Natural killer cell (primary cell): ENCODE data around the gene MET. TPM values are rescaled to one million over a fixed set of nuclear protein-coding genes. Genes with fewer than 3 reads are reported as not detected.

Experiments used
- ATAC-seq, 3 donors: fragments of 150-1000 bp in 2 of 3; fragments of 200-7000 bp in 1 of 3; cut with Tn5 transposase; 1 replicate in 1 of 3; 2 replicates in 2 of 3; pipeline ENCODE4 v1.10.0; 2021; ENCODE audit warnings: mild to moderate bottlenecking in 2 of 3, moderate library complexity in 2 of 3
- DNase-seq, 2 donors: peaks; one replicate each; pipeline versions ENCODE4 v3.0.0 to v3.0.0-alpha.2; 2013 to 2021; ENCODE audit warnings: mixed read lengths in 1 of 2
- H3K27ac ChIP-seq: one replicate; pipeline ENCODE4 v1.5.1; 2013; ENCODE audit warnings: mild to moderate bottlenecking, low read length
- H3K27me3 ChIP-seq: one replicate; pipeline ENCODE4 v1.6.1; 2013; ENCODE audit warnings: low read length; ENCODE audit not compliant: control insufficient read depth, insufficient read depth
- H3K36me3 ChIP-seq: one replicate; pipeline ENCODE4 v1.6.1; 2013; ENCODE audit warnings: low read length; ENCODE audit not compliant: control insufficient read depth, insufficient read depth
- H3K4me1 ChIP-seq: one replicate; pipeline ENCODE4 v1.6.1; 2013; ENCODE audit warnings: low read length; ENCODE audit not compliant: control insufficient read depth, insufficient read depth
- H3K4me3 ChIP-seq: one replicate; pipeline ENCODE4 v1.5.1; 2013; ENCODE audit warnings: low read length
- H3K9me3 ChIP-seq: one replicate; pipeline ENCODE4 v1.6.1; 2013; ENCODE audit warnings: low read length; ENCODE audit not compliant: control insufficient read depth, insufficient read depth
- H3K27ac Mint-ChIP-seq, 2 donors: one replicate each; pipeline ENCODE4 v1.8.0; 2022; ENCODE audit warnings: mild to moderate bottlenecking in 2 of 2, mixed read lengths in 2 of 2, moderate library complexity in 1 of 2
- H3K27me3 Mint-ChIP-seq, 2 donors: one replicate each; pipeline ENCODE4 v1.8.0; 2022; ENCODE audit warnings: low read depth in 2 of 2, mixed read lengths in 2 of 2
- H3K36me3 Mint-ChIP-seq: one replicate; pipeline ENCODE4 v1.8.0; 2022; ENCODE audit warnings: mixed read lengths
- H3K4me1 Mint-ChIP-seq, 2 donors: one replicate each; pipeline ENCODE4 v1.8.0; 2022; ENCODE audit warnings: mixed read lengths in 2 of 2
- H3K4me3 Mint-ChIP-seq: one replicate; pipeline ENCODE4 v1.8.0; 2022; ENCODE audit warnings: mild to moderate bottlenecking, moderate library complexity, mixed read lengths
- H3K9me3 Mint-ChIP-seq, 2 donors: one replicate each; pipeline ENCODE4 v1.8.0; 2022; ENCODE audit warnings: mixed read lengths in 2 of 2
- CTCF ChIP-seq: fragments of 200-600 bp; IDR thresholded peaks from one replicate; pipeline ENCODE4 v1.8.0; 2022; ENCODE audit warnings: antibody characterized with exemption
- WGBS: methylation state at CpG from one replicate; pipeline ENCODE4 v1.1.7; 2013; ENCODE audit warnings: missing lambda C conversion rate; ENCODE audit not compliant: insufficient coverage; 5-methylcytosine and 5-hydroxymethylcytosine counted together
- intact Hi-C: fragments of 100-400 bp; cut with micrococcal nuclease; formaldehyde crosslinking; loops from one replicate; pipeline ENCODE4 v1.14.2; 2022
- total RNA-seq, 4 donors: library from RNA; stranded (reverse); fragments of 120-200 nt in 1 of 4; gene quantifications; one replicate each; pipeline versions ENCODE4 v1.2.3 to v1.2.4, GENCODE V29; 2013 to 2022

The MET gene
- total RNA-seq, 3 donors from 2014 or later (not counting 1 experiment from before 2014, with no cell fraction given), result 0.16 TPM; not detected in 2

DNA sequence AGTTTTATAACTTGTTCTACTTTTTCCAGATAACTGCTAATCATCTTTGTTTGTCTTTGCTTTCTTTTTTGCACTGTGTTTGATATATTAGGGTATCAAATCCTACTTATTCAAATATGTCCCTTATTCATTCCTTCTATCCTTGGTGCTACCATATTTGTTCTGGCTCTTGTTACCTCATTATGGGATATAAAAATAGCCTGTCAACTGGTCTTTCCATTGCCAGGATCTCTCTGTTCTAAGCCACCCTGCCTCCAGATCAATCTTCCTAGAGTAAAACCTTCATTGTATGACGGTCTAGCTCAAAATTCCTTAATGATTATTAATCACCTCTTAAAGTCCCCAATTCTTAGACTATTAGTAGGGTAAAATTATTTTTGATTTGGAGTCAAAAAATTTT is 25.2 kb downstream of the MET start:
- WGBS, result 100% methylated on average over 1 of the region's 1 CpG
- Mint-ChIP-seq H3K9me3 (no peaks in the 10 kb centered on the region), H3K4me3 (no peak overlapping the region), H3K27ac (no peak overlapping the region), H3K27me3 (peaks cover 0 to 2% of the 10 kb centered on the region in 2 donors), H3K4me1 (no peaks in the 10 kb centered on the region), H3K36me3 (no peaks in the 10 kb centered on the region)
- DNase-seq, result no peak
- TF ChIP-seq CTCF, result no peak
- no peaks in the 10 kb centered on the region for H3K4me1 ChIP-seq
- intact Hi-C loops, result no loop called here
- H3K4me3 ChIP-seq, result no peak overlapping the region
- no peaks in the 10 kb centered on the region for H3K9me3 ChIP-seq
- no peak for ATAC-seq
- H3K27me3 ChIP-seq, result no peaks in the 10 kb centered on the region
- H3K36me3 ChIP-seq, result no peaks in the 10 kb centered on the region
- H3K27ac ChIP-seq, result no peak overlapping the region

DNA sequence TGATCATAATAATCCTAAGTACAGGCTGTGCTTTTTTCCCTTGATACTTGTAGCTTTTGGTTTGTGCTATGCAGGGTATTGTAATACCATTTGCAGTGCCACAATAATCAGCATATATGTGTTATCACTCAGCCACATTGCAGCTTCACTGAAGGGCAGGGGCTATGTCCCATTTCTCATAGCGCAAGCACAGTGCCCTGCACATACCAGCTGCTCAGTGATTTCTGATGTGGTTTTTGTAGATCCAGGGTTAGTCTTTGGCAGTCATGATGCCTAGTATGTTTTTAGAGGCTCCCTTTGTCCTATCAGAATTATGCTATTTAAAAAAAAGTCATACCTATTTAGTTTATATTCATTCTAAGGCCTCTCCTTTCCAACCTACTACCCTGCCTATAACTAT is 25.8 kb downstream of the MET start:
- Histone ChIP-seq H3K4me1 (no peaks in the 10 kb centered on the region), H3K9me3 (no peaks in the 10 kb centered on the region), H3K4me3 (no peak overlapping the region), H3K27me3 (no peaks in the 10 kb centered on the region), H3K27ac (no peak overlapping the region), H3K36me3 (no peaks in the 10 kb centered on the region)
- DNase-seq (no peak), ATAC-seq (no peak)
- no peaks in the 10 kb centered on the region for H3K9me3 Mint-ChIP-seq
- no peak overlapping the region for H3K4me3 Mint-ChIP-seq
- no peak for TF ChIP-seq CTCF
- H3K27me3 Mint-ChIP-seq, result peaks cover 0 to 2% of the 10 kb centered on the region in 2 donors
- WGBS, result 73% methylated on average over 1 of the region's 1 CpG
- intact Hi-C loops, result no loop called here
- no peak overlapping the region for H3K27ac Mint-ChIP-seq
- no peaks in the 10 kb centered on the region for H3K36me3 Mint-ChIP-seq
- H3K4me1 Mint-ChIP-seq, result no peaks in the 10 kb centered on the region

- no peak for DNase-seq
- Histone ChIP-seq H3K4me1 (no peaks in the 10 kb centered on the region), H3K4me3 (no peak overlapping the region), H3K27ac (no peak overlapping the region), H3K36me3 (no peaks in the 10 kb centered on the region), H3K9me3 (no peaks in the 10 kb centered on the region), H3K27me3 (no peaks in the 10 kb centered on the region)
- ATAC-seq, result no peak
- WGBS, result no CpG with 5 or more reads among the region's 2 CpGs
- no peaks in the 10 kb centered on the region for H3K36me3 Mint-ChIP-seq
- H3K4me1 Mint-ChIP-seq, result no peaks in the 10 kb centered on the region
- H3K4me3 Mint-ChIP-seq, result no peak overlapping the region
- no peaks in the 10 kb centered on the region for H3K9me3 Mint-ChIP-seq
- no peak for TF ChIP-seq CTCF
- intact Hi-C loops, result no loop called here
- peaks cover 0 to 3% of the 10 kb centered on the region in 2 donors for H3K27me3 Mint-ChIP-seq
- no peak overlapping the region for H3K27ac Mint-ChIP-seq
Observed at GRCh38 chr7:116698396-116698795, 26.4 kb downstream of the MET start.

GRCh38 chr7:116698930-116699721 is 27.1 kb downstream of the MET start:
- no peak for TF ChIP-seq CTCF
- no peak overlapping the region for H3K27ac ChIP-seq
- Mint-ChIP-seq H3K27ac (no peak overlapping the region), H3K4me1 (no peaks in the 10 kb centered on the region), H3K27me3 (peaks cover 0 to 5% of the 10 kb centered on the region in 2 donors), H3K9me3 (no peaks in the 10 kb centered on the region), H3K36me3 (no peaks in the 10 kb centered on the region), H3K4me3 (no peak overlapping the region)
- ATAC-seq, result no peak
- H3K4me1 ChIP-seq, result no peaks in the 10 kb centered on the region
- H3K36me3 ChIP-seq, result no peaks in the 10 kb centered on the region
- intact Hi-C loops, result no loop called here
- H3K27me3 ChIP-seq, result no peaks in the 10 kb centered on the region
- no peaks in the 10 kb centered on the region for H3K9me3 ChIP-seq
- no peak for DNase-seq
- no peak overlapping the region for H3K4me3 ChIP-seq
- WGBS, result 93% methylated on average over 11 of the region's 12 CpGs
